NB4 (cell line): ENCODE results near the gene TASP1.

Experiments used
- DNase-seq: peaks from one replicate; pipeline ENCODE4 v3.0.0; 2010; ENCODE audit warnings: low read depth
- H3K4me3 ChIP-seq: one replicate; pipeline ENCODE4 v1.5.1; 2011; ENCODE audit warnings: mild to moderate bottlenecking, low read depth, low read length, moderate library complexity
- CTCF ChIP-seq: IDR thresholded peaks from one replicate; pipeline ENCODE4 v1.5.1; 2012; ENCODE audit warnings: low read depth, low read length
- MAX ChIP-seq: IDR thresholded peaks from 2 replicates; pipeline ENCODE4 v1.6.1; 2011; ENCODE audit warnings: low read depth, low read length
- MYC ChIP-seq: IDR thresholded peaks from 2 replicates; pipeline ENCODE4 v1.6.1; 2011; ENCODE audit warnings: low read depth, low read length
- POLR2A ChIP-seq: IDR thresholded peaks from 2 replicates; pipeline ENCODE4 v1.6.1; 2011; ENCODE audit warnings: mild to moderate bottlenecking; ENCODE audit not compliant: insufficient read length; ENCODE audit errors: extremely low read depth

TASP1 gene

DNA sequence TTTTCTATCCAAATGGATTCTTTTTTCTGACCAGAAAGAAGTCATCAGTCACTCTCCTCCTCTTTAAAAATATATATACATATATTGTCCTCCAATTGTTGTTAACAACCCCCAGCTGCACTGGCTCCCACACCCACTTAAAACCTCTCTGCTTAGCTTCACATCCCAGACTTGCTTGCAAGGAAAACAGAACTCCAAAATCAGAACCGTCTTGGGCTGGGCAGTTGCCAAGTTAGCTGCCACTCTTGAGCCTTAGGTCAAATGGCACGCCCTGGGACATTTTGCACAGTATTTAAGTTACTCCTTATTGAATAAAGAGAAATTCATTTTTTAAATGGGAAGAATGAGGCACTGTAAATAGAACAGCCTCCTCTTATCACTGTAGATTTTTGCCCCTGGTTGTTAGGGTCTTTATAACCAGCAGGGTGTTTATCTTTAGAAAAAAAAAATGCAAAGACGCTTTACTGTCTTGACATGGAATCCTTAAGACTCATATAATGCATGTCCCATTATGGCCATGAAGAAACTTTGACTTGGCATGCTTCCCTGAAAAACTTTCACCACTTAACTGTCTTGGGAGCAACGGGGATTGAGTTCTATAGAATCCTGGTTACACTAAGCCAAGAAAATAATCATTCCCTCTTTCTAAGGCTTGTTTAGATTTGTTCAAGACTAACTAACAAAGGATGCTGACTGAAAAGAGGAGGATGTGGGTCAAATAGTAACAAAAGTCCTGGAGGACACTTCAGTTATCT lies 213.2 kb downstream of the TASP1 start:
- DNase-seq = no peak
- H3K4me3 ChIP-seq = no peak overlapping the region

DNA sequence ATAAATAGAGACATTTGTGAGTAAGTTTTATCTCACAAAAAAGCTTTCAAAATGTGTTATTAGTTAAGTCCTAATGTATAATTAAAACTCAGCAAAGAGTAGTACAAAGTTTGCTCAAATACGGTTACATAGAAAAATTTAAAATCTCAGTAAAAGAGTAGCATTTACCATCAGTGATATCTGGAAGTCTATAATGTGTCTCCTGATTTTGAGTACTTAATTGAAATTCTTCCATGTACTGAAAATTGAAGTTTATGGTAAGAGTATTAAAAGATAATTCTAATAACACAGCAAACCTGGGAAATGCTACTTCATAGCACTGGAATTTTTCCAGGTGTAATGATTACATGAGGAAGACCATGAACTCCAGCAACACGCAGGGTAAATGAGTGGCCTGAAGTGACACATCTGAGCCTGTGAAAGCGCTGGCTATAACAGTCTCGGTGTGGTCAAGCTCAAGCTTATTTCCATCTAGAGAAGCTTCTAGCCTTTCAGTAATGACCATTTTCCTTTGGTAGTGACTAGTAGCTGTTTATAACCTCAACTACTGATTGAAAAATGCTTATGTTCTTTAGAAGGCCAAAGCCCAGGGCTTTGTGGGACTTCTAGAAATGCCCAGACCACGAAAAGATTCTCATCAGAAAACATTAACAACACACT lies 214.4 kb downstream of the TASP1 start:
- no peak for DNase-seq
- TF ChIP-seq MAX = no peak
- no peak for TF ChIP-seq MYC
- no peak for TF ChIP-seq CTCF
- TF ChIP-seq POLR2A = no peak
- no peak overlapping the region for H3K4me3 ChIP-seq

More for the DNA sequence above, 213.2 kb downstream of the TASP1 start:
- no peak for TF ChIP-seq MYC
- no peak for TF ChIP-seq MAX
- TF ChIP-seq POLR2A = no peak
- no peak for TF ChIP-seq CTCF

GRCh38 chr20:13423472-13424173 lies 215.1 kb downstream of the TASP1 start:
- H3K4me3 ChIP-seq = no peak overlapping the region
- no peak for DNase-seq
- no peak for TF ChIP-seq MAX
- no peak for TF ChIP-seq POLR2A
- TF ChIP-seq CTCF = no peak
- no peak for TF ChIP-seq MYC

DNA sequence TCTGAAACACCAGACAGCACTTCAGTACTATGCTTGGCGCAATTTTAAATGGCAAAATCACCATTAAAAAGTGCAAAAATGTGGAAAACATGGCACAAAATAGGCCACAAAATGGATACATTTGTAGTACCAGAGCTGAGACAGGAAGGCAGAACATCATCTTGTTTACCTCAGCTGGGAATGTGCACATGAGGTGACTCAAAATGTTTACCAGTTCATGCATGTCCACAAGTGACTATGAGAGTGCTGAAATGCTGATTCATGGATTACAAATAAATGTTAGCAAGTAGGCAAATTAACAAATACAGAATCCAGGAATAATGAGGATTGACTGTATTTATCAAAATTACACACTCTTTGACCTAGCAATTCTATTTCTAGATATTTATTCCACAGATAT lies 216.1 kb downstream of the TASP1 start:
- TF ChIP-seq POLR2A (no peak), MAX (no peak), CTCF (no peak), MYC (no peak)
- DNase-seq = no peak
- no peak overlapping the region for H3K4me3 ChIP-seq

DNA sequence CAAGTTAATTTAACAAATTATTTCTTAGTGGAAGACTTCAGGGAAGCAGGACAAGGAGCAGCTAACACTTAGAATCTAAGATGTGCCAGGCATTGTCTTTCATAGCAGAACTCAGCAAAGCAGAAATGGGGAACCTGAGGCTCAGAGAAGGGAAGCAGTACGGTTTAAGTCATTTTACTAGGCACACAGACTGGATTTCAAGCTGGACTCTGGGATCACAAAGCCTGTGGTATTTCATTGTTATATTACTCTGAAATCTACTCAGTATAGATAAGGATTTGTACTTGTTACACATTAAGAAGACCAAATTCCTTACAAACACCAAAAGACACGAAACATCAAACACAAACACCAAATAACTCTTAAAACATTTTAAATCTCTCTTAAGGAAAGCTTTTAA lies 218.1 kb downstream of the TASP1 start:
- DNase-seq = peak; percentile 30
- no peak overlapping the region for H3K4me3 ChIP-seq
- TF ChIP-seq MYC = no peak
- TF ChIP-seq POLR2A = no peak
- TF ChIP-seq MAX = no peak
- TF ChIP-seq CTCF = no peak
